Ovary (tissue), 3 donors: ENCODE results near the gene RTTN.

Source experiments
- CTCF ChIP-seq, 3 donors: fragments of 450-650 bp in 2 of 3; fragments of 200-600 bp in 1 of 3; IDR thresholded peaks; one replicate each; pipeline versions ENCODE4 v1.5.1 to v1.8.0; 2016 to 2022; ENCODE audit warnings: antibody characterized with exemption in 3 of 3, mild to moderate bottlenecking in 1 of 3
- EP300 ChIP-seq: sonication (generic); formaldehyde crosslinking; IDR thresholded peaks from one replicate; pipeline ENCODE4 v1.6.1; 2017; ENCODE audit warnings: antibody characterized with exemption
- POLR2A ChIP-seq: fragments of 450-650 bp; IDR thresholded peaks from one replicate; pipeline ENCODE4 v1.6.1; 2017; ENCODE audit warnings: antibody characterized with exemption, mild to moderate bottlenecking, moderate library complexity
- donor health status: DM: no; HTN: no; CAD: no.

DNA sequence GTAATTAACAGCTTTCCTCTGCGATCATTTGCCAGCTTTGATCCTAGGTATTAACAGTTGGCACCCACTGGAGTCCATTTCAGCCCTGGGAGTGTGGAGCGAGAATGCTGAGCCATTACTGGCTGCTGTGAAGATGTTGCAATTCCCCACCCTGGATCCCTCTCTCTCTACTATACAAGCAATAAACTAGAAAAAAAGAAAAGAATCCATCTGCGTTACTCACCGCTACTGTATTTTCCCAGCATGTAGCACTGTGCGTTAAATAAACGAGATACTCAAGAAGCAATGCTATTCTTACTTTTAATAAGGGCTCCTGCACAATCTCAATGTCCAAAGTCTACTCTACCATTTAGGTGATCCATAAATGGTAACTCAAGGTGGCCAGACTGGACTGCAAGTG lies 8.5 kb downstream of the RTTN start:
- TF ChIP-seq EP300 (no peak), CTCF (IDR thresholded peaks at IDR 0.05) (no peak), POLR2A (no peak)
